ENCODE results near the gene C4BPA.

C4BPA gene

DNA sequence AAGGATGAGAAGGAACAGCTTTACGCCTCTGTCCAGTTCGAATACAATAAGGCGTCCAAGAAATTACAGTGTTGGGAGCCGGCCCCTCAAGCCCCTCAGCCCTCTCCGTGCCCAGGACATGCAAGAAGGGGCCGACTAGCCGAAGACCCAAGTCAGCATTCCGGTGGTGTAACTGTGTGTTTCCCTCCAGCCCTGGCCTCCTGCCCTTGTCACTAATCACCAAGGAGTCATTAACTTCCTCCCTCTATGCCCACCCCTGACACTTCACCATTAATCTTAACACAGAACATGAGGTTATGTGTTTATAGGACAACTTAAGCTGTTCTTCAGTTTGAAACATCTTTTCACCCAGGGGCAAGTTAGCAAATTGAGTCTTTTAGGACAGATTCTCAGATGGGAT is 31.8 kb upstream of the C4BPA start:
- no peak for ATAC-seq
- TF ChIP-seq BACH2 (CRISPR knock-in tag; IDR thresholded peaks at IDR 0.05; ENCODE audit: borderline replicate concordance) (no peak), ZFP30 (CRISPR knock-in tag; IDR thresholded peaks at IDR 0.05) (no peak), TCF4 (CRISPR knock-in tag; IDR thresholded peaks at IDR 0.05; ENCODE audit: borderline replicate concordance) (no peak), TOX (CRISPR knock-in tag; IDR thresholded peaks at IDR 0.05; ENCODE audit: borderline replicate concordance) (no peak), RARB (CRISPR knock-in tag; IDR thresholded peaks at IDR 0.05) (no peak), OSR1 (CRISPR knock-in tag; IDR thresholded peaks at IDR 0.05) (no peak), ZFP3 (CRISPR knock-in tag; IDR thresholded peaks at IDR 0.05) (no peak), ZNF8 (CRISPR knock-in tag; IDR thresholded peaks at IDR 0.05) (no peak), SNAI2 (CRISPR knock-in tag; IDR thresholded peaks at IDR 0.05) (no peak), GLIS3 (CRISPR knock-in tag; IDR thresholded peaks at IDR 0.05) (no peak), ZNF565 (CRISPR knock-in tag; conservative IDR thresholded peaks at IDR 0.05; ENCODE audit: low read depth) (no peak), CSDC2 (CRISPR knock-in tag; IDR thresholded peaks at IDR 0.05) (no peak), ZC3H10 (CRISPR knock-in tag; IDR thresholded peaks at IDR 0.05) (no peak)
- TF ChIP-seq, protein P1, sequence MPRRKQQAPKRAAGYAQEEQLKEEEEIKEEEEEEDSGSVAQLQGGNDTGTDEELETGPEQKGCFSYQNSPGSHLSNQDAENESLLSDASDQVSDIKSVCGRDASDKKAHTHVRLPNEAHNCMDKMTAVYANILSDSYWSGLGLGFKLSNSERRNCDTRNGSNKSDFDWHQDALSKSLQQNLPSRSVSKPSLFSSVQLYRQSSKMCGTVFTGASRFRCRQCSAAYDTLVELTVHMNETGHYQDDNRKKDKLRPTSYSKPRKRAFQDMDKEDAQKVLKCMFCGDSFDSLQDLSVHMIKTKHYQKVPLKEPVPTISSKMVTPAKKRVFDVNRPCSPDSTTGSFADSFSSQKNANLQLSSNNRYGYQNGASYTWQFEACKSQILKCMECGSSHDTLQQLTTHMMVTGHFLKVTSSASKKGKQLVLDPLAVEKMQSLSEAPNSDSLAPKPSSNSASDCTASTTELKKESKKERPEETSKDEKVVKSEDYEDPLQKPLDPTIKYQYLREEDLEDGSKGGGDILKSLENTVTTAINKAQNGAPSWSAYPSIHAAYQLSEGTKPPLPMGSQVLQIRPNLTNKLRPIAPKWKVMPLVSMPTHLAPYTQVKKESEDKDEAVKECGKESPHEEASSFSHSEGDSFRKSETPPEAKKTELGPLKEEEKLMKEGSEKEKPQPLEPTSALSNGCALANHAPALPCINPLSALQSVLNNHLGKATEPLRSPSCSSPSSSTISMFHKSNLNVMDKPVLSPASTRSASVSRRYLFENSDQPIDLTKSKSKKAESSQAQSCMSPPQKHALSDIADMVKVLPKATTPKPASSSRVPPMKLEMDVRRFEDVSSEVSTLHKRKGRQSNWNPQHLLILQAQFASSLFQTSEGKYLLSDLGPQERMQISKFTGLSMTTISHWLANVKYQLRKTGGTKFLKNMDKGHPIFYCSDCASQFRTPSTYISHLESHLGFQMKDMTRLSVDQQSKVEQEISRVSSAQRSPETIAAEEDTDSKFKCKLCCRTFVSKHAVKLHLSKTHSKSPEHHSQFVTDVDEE (CRISPR knock-in tag; IDR thresholded peaks at IDR 0.05): no peak
- TF ChIP-seq, protein P2, sequence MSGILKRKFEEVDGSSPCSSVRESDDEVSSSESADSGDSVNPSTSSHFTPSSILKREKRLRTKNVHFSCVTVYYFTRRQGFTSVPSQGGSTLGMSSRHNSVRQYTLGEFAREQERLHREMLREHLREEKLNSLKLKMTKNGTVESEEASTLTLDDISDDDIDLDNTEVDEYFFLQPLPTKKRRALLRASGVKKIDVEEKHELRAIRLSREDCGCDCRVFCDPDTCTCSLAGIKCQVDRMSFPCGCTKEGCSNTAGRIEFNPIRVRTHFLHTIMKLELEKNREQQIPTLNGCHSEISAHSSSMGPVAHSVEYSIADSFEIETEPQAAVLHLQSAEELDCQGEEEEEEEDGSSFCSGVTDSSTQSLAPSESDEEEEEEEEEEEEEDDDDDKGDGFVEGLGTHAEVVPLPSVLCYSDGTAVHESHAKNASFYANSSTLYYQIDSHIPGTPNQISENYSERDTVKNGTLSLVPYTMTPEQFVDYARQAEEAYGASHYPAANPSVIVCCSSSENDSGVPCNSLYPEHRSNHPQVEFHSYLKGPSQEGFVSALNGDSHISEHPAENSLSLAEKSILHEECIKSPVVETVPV (CRISPR knock-in tag; IDR thresholded peaks at IDR 0.05): no peak
- TF ChIP-seq, protein P3, sequence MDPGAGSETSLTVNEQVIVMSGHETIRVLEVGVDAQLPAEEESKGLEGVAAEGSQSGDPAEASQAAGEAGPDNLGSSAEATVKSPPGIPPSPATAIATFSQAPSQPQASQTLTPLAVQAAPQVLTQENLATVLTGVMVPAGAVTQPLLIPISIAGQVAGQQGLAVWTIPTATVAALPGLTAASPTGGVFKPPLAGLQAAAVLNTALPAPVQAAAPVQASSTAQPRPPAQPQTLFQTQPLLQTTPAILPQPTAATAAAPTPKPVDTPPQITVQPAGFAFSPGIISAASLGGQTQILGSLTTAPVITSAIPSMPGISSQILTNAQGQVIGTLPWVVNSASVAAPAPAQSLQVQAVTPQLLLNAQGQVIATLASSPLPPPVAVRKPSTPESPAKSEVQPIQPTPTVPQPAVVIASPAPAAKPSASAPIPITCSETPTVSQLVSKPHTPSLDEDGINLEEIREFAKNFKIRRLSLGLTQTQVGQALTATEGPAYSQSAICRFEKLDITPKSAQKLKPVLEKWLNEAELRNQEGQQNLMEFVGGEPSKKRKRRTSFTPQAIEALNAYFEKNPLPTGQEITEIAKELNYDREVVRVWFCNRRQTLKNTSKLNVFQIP (CRISPR knock-in tag; IDR thresholded peaks at IDR 0.05; ENCODE audit: borderline replicate concordance, low read depth): no peak
- TF ChIP-seq, protein P4, sequence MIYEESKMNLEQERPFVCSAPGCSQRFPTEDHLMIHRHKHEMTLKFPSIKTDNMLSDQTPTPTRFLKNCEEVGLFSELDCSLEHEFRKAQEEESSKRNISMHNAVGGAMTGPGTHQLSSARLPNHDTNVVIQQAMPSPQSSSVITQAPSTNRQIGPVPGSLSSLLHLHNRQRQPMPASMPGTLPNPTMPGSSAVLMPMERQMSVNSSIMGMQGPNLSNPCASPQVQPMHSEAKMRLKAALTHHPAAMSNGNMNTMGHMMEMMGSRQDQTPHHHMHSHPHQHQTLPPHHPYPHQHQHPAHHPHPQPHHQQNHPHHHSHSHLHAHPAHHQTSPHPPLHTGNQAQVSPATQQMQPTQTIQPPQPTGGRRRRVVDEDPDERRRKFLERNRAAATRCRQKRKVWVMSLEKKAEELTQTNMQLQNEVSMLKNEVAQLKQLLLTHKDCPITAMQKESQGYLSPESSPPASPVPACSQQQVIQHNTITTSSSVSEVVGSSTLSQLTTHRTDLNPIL (CRISPR knock-in tag; IDR thresholded peaks at IDR 0.05; ENCODE audit: low read depth): no peak
- TF ChIP-seq, protein P5, sequence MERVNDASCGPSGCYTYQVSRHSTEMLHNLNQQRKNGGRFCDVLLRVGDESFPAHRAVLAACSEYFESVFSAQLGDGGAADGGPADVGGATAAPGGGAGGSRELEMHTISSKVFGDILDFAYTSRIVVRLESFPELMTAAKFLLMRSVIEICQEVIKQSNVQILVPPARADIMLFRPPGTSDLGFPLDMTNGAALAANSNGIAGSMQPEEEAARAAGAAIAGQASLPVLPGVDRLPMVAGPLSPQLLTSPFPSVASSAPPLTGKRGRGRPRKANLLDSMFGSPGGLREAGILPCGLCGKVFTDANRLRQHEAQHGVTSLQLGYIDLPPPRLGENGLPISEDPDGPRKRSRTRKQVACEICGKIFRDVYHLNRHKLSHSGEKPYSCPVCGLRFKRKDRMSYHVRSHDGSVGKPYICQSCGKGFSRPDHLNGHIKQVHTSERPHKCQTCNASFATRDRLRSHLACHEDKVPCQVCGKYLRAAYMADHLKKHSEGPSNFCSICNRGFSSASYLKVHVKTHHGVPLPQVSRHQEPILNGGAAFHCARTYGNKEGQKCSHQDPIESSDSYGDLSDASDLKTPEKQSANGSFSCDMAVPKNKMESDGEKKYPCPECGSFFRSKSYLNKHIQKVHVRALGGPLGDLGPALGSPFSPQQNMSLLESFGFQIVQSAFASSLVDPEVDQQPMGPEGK (CRISPR knock-in tag; IDR thresholded peaks at IDR 0.05; ENCODE audit: borderline replicate concordance): no peak

DNA sequence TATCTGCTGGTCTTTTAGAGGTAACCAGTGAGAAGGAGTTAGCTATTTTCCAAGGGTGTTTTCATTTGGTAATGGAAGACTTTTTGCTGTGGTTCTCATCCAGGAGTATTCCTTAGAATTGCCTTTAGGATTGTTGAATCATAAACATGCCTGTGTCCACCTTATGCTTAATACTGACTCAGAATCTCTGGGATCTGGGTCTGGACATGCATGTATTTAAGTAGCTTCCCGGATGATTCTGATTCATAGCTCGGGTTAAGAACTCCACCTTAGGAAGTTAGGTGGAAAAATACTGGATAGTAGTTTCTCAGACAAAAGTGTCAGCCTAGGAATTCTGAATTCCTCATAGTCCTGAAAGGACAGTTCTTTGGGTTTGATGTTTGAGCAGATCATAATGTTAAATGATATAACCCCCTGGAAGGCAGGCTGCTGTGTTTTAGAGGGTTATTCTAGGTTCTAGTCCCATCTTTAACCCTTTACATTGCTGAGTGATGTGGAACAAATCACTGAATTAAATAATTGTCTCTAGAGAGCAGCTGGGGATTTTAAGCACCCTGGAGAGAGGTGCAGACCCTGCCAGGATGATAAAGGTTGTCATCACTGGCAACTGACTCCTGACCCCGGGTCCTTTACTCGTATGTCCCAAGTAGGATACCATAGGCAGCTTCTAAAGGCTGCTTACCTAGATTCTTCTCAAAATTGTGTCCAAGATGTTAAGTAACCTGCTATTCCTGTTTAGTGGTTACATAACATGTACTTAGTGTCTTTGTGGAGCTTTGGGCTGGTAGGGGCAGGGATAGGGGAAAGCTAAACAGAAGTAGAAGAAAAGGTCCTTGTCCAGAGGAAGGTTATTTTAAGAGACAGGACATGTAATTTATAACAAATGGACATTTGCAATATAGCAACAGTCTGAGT is 29.9 kb upstream of the C4BPA start:
- TF ChIP-seq TCF4 (CRISPR knock-in tag; IDR thresholded peaks at IDR 0.05; ENCODE audit: borderline replicate concordance) (no peak), GLIS3 (CRISPR knock-in tag; IDR thresholded peaks at IDR 0.05) (no peak), PPARA (CRISPR knock-in tag; IDR thresholded peaks at IDR 0.05; ENCODE audit: borderline replicate concordance) (no peak), CSDC2 (CRISPR knock-in tag; IDR thresholded peaks at IDR 0.05) (no peak), ZFP3 (CRISPR knock-in tag; IDR thresholded peaks at IDR 0.05) (no peak), TOX (CRISPR knock-in tag; IDR thresholded peaks at IDR 0.05; ENCODE audit: borderline replicate concordance) (no peak), ISL1 (CRISPR knock-in tag; IDR thresholded peaks at IDR 0.05) (no peak), ESRRG (CRISPR knock-in tag; IDR thresholded peaks at IDR 0.05) (no peak)
- ATAC-seq: no peak
